CD14-positive monocyte (primary cell): ENCODE data around the gene PHLDB3. TPM values are rescaled to one million over a fixed set of nuclear protein-coding genes. Genes with fewer than 3 reads are reported as not detected.

ENCODE experiments used
- DNase-seq, 3 donors: peaks; one replicate each; pipeline ENCODE4 v3.0.0-alpha.2; 2011 to 2022
- H2AFZ ChIP-seq: 2 replicates; pipeline ENCODE4 v1.6.0; 2012; ENCODE audit warnings: mild to moderate bottlenecking, low read depth, low read length, inconsistent platforms; ENCODE audit not compliant: insufficient read depth, poor library complexity, severe bottlenecking
- H3K27ac ChIP-seq, 2 donors: 1 replicate in 1 of 2; 2 replicates in 1 of 2; pipeline ENCODE4 v1.5.1; 2012 to 2013; ENCODE audit warnings: low read length in 2 of 2, control low read depth in 1 of 2, inconsistent platforms in 1 of 2, low read depth in 1 of 2, mild to moderate bottlenecking in 1 of 2
- H3K27me3 ChIP-seq, 2 donors: one replicate each; pipeline versions ENCODE4 v1.6.0 to v1.6.1; 2011 to 2013; ENCODE audit warnings: low read length in 2 of 2; ENCODE audit not compliant: control insufficient read depth in 2 of 2, insufficient read depth in 2 of 2
- H3K36me3 ChIP-seq, 2 donors: replicated peaks in 1 of 2; 1 replicate in 1 of 2; 2 replicates in 1 of 2; pipeline versions ENCODE4 v1.5.1 to v1.6.1; 2012 to 2013; ENCODE audit warnings: low read length in 2 of 2, control low read depth in 1 of 2, inconsistent platforms in 1 of 2, mild to moderate bottlenecking in 1 of 2; ENCODE audit not compliant: insufficient read depth in 2 of 2, control insufficient read depth in 1 of 2
- H3K4me1 ChIP-seq, 2 donors: 1 replicate in 1 of 2; 2 replicates in 1 of 2; pipeline versions ENCODE4 v1.5.1 to v1.6.1; 2012 to 2013; ENCODE audit warnings: low read length in 2 of 2, control low read depth in 1 of 2, inconsistent platforms in 1 of 2, mild to moderate bottlenecking in 1 of 2, moderate library complexity in 1 of 2; ENCODE audit not compliant: insufficient read depth in 2 of 2, control insufficient read depth in 1 of 2
- H3K4me2 ChIP-seq: replicated peaks from 2 replicates; pipeline ENCODE3; 2012; ENCODE audit warnings: low read length, moderate library complexity, mild to moderate bottlenecking; ENCODE audit not compliant: poor library complexity, severe bottlenecking; ENCODE audit errors: extremely low read depth
- H3K4me3 ChIP-seq, 3 experiments: fragments of 200-600 bp in 1 of 3; sonication (generic) in 1 of 3; replicated peaks in 1 of 3; 1 replicate in 2 of 3; 2 replicates in 1 of 3; pipeline ENCODE4 v1.5.1; 2011 to 2013; ENCODE audit warnings: low read length in 3 of 3, mild to moderate bottlenecking in 3 of 3, control low read depth in 2 of 3, low read depth in 2 of 3, inconsistent platforms in 1 of 3, moderate library complexity in 1 of 3
- H3K79me2 ChIP-seq: 2 replicates; pipeline ENCODE4 v1.6.0; 2012; ENCODE audit warnings: mild to moderate bottlenecking, control low read depth, inconsistent platforms, low read length, moderate library complexity; ENCODE audit not compliant: insufficient read depth
- H3K9ac ChIP-seq: 2 replicates; pipeline ENCODE4 v1.6.0; 2017; ENCODE audit warnings: low read length, mild to moderate bottlenecking; ENCODE audit not compliant: insufficient read depth, poor library complexity, severe bottlenecking
- H3K9me3 ChIP-seq, 2 donors: replicated peaks in 1 of 2; 1 replicate in 1 of 2; 2 replicates in 1 of 2; pipeline versions ENCODE4 v1.5.1 to v1.6.1; 2012 to 2013; ENCODE audit warnings: low read length in 2 of 2, control low read depth in 1 of 2; ENCODE audit not compliant: control insufficient read depth in 1 of 2, insufficient read depth in 1 of 2
- H4K20me1 ChIP-seq: 2 replicates; pipeline ENCODE4 v1.6.0; 2012; ENCODE audit warnings: mild to moderate bottlenecking, low read length, control low read depth, moderate library complexity; ENCODE audit not compliant: insufficient read depth
- H3K27ac Mint-ChIP-seq, 7 donors: one replicate each; pipeline ENCODE4 v1.8.0; 2020; ENCODE audit warnings: mild to moderate bottlenecking in 7 of 7, mixed read lengths in 7 of 7, moderate library complexity in 6 of 7, inconsistent platforms in 2 of 7
- H3K27me3 Mint-ChIP-seq, 3 donors: one replicate each; pipeline ENCODE4 v1.8.0; 2021 to 2022; ENCODE audit warnings: low read depth in 3 of 3, mild to moderate bottlenecking in 3 of 3, mixed read lengths in 3 of 3, moderate library complexity in 3 of 3, inconsistent platforms in 1 of 3
- H3K36me3 Mint-ChIP-seq, 2 donors: one replicate each; pipeline ENCODE4 v1.8.0; 2020; ENCODE audit warnings: mixed read lengths in 2 of 2, inconsistent platforms in 1 of 2, mild to moderate bottlenecking in 1 of 2
- H3K4me1 Mint-ChIP-seq: one replicate; pipeline ENCODE4 v1.8.0; 2020; ENCODE audit warnings: mild to moderate bottlenecking, mixed read lengths
- H3K4me3 Mint-ChIP-seq, 2 donors: one replicate each; pipeline ENCODE4 v1.8.0; 2020; ENCODE audit warnings: mild to moderate bottlenecking in 2 of 2, mixed read lengths in 2 of 2, moderate library complexity in 1 of 2
- H3K9me3 Mint-ChIP-seq, 7 donors: one replicate each; pipeline ENCODE4 v1.8.0; 2020 to 2022; ENCODE audit warnings: mixed read lengths in 7 of 7, mild to moderate bottlenecking in 6 of 7, moderate library complexity in 6 of 7, inconsistent platforms in 2 of 7
- CTCF ChIP-seq: fragments of 200-600 bp; IDR thresholded peaks from one replicate; pipeline ENCODE4 v1.8.0; 2022; ENCODE audit warnings: antibody characterized with exemption, mild to moderate bottlenecking
- WGBS: methylation state at CpG from one replicate; pipeline ENCODE4 v1.1.5; 2013; ENCODE audit warnings: missing lambda C conversion rate; ENCODE audit not compliant: insufficient coverage; 5-methylcytosine and 5-hydroxymethylcytosine counted together
- intact Hi-C, 2 donors: fragments of 100-400 bp; cut with micrococcal nuclease; formaldehyde crosslinking; loops; one replicate each; pipeline versions ENCODE4 v1.15.0 to v1.15.1; 2023
- polyA plus RNA-seq, 3 donors: library from polyadenylated mRNA; depleted of rRNA in 1 of 3; unstranded in 2 of 3; stranded (reverse) in 1 of 3; fragments of 300-500 nt in 2 of 3; fragments of >200 nt in 1 of 3; fragmentation: Illumina TruSeq in 2 of 3; gene quantifications; 1 replicate in 2 of 3; 2 replicates in 1 of 3; pipeline ENCODE4 v1.2.3, GENCODE V29; 2012 to 2021

Gene PHLDB3
- polyA plus RNA-seq, 3 donors, result 1.4 to 3.4 (median 1.7) TPM

DNA sequence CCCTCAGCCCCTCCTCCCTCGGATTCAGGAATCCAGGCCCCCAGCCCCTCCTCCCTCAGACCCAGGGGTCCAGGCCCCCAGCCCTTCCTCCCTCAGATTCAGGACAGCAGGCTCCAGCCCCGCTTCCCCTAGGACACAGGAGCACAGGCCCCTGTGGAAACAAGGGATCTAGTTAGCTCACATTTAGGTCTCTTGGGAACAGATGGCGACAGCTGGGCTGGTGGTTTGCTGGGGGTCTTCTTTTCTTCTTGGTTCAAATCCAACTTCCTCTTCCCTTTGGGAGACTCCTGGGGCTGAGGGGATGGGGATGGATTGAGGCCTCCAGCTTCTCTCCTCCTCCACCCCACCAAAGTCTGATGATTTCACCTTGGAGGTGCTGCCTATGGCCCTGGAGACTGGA is 48.1 kb upstream of the PHLDB3 start:
- Histone ChIP-seq H3K79me2 (no peaks in the 10 kb centered on the region), H3K36me3 (peaks cover 50 to 81% of the 10 kb centered on the region in 2 donors), H3K27ac (peak overlapping the region in 1 of 2 donors; percentile 34), H3K27me3 (no peaks in the 10 kb centered on the region), H3K9ac (no peak overlapping the region), H3K4me2 (no peak overlapping the region), H2AFZ (no peak overlapping the region), H3K4me3 (no peak overlapping the region), H3K9me3 (no peaks in the 10 kb centered on the region), H3K4me1 (no peaks in the 10 kb centered on the region), H4K20me1 (no peaks in the 10 kb centered on the region)
- no peaks in the 10 kb centered on the region for H3K4me1 Mint-ChIP-seq
- no peak overlapping the region for H3K4me3 Mint-ChIP-seq
- peak overlapping the region in 4 of 7 donors; percentile 33 to 77 (median 53) for H3K27ac Mint-ChIP-seq
- no peak for TF ChIP-seq CTCF
- WGBS, result 33% methylated on average over 1 of the region's 3 CpGs
- H3K36me3 Mint-ChIP-seq, result peaks cover 63 to 80% of the 10 kb centered on the region in 2 donors
- H3K27me3 Mint-ChIP-seq, result peaks cover 0 to 3% (median 0%) of the 10 kb centered on the region in 3 donors
- intact Hi-C loops, result no loop called here
- no peaks in the 10 kb centered on the region for H3K9me3 Mint-ChIP-seq
- no peak for DNase-seq

- no CpG with 5 or more reads among the region's 3 CpGs for WGBS
- no peak overlapping the region for H3K4me3 Mint-ChIP-seq
- peak overlapping the region in 2 of 7 donors; percentile 1 to 62 for H3K27ac Mint-ChIP-seq
- no peaks in the 10 kb centered on the region for H3K79me2 ChIP-seq
- H2AFZ ChIP-seq, result no peak overlapping the region
- no peaks in the 10 kb centered on the region for H3K9me3 Mint-ChIP-seq
- no peak for DNase-seq
- H3K4me1 Mint-ChIP-seq, result no peaks in the 10 kb centered on the region
- no peak overlapping the region for H3K9ac ChIP-seq
- intact Hi-C loops, result no loop called here
- no peak overlapping the region for H3K4me2 ChIP-seq
- H3K4me3 ChIP-seq, result no peak overlapping the region
- no peaks in the 10 kb centered on the region for H3K27me3 ChIP-seq
- H3K36me3 Mint-ChIP-seq, result peaks cover 62 to 80% of the 10 kb centered on the region in 2 donors
- H3K36me3 ChIP-seq, result peaks cover 47 to 79% of the 10 kb centered on the region in 2 donors
- peaks cover 0 to 3% (median 2%) of the 10 kb centered on the region in 3 donors for H3K27me3 Mint-ChIP-seq
- no peaks in the 10 kb centered on the region for H3K4me1 ChIP-seq
- TF ChIP-seq CTCF, result no peak
- no peaks in the 10 kb centered on the region for H4K20me1 ChIP-seq
- no peaks in the 10 kb centered on the region for H3K9me3 ChIP-seq
- H3K27ac ChIP-seq, result no peak overlapping the region
Measured at GRCh38 chr19:43552198-43552450, 47.6 kb upstream of the PHLDB3 start.
